ELR (cell line): ENCODE data around the gene DMRT3.

Source experiments
- DNase-seq: peaks from one replicate; pipeline ENCODE4 v3.0.0-alpha.2; 2015; ENCODE audit warnings: low read depth

Gene DMRT3

DNA sequence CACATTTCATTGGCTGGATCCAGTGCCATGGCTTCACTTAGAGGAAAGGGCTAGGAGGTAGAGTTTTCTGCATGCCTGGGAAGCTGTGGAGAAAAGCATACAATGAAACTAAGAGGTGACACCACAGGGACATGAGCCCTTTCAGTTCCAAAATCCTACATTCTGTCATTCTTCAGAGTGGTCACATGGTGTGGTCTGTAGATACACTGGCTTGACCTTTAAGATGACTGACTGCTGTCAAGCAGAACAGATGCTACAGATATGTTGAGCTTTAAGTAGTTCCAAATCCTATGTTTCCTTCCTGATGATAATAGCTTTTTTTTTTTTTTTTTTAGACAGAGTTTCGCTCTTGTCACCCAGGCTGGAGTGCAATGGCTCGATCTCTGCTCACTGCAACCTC lies 26.2 kb downstream of the DMRT3 start:
- DNase-seq: no peak

DNA sequence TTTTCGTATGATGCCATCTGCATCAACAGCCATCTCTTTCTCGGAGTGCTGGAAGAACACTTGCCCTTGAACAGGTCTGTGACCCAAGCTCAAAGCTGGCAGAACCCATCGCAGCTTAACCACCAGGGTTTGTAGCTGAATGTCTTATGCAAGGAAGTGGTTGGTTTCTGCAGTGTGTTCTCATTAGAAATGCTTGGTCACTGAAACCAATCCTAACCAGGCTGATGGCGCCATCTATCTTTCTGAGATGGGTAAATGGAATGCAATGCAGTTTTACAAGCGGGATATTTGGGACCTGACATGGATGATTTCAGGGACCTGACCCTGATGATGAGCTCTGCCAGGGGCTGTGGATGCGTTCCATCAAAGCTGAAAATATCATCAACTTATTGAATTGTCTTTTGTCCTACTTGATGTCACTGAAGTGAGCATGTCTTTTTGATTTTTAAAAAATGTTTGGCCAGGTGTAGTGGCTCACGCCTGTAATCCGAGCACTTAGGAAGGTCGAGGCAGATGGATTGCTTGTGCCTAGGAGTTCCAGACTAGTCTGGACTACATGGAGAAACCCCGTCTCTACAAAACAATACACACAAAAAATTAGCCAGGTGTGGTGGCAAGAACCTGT lies 28.7 kb downstream of the DMRT3 start:
- DNase-seq: peak; percentile 59

DNA sequence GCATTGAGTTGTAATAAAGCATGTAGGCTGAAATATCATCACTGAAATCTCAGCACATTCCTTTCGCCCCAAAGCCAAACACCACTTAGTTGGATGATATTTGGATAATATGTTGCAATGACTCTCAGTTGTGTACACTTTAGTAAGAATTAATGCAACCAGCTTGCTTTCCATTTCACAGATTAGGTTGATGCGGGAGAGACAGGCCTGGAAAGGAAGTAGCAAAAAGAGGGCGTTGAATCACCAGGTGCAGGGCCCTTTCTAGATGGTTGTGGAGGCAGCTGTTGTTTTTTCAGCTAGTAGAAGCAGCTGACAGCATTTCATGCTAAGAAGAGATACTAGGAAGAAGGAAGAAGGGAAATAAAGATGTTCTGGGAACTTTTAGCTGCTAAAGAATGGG lies 30.9 kb downstream of the DMRT3 start:
- DNase-seq: no peak

DNA sequence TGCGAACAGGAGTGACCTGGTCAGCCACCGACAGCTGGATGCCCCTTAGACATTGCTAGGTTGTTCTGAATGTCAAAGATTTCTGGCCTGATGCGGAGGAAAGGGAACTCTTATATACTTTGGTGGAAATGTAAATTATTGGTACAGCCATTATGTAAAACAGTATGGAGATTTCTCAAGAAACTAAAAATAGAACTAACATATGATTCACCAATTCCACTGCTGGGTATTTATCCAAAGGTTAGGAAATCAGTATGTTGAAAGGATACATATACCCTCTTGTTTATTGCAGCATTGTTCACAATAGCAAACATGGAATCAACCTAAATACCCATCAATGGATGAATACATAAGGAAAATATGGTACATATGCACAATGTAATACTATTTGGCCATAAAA lies 31.8 kb downstream of the DMRT3 start:
- no peak for DNase-seq

DNA sequence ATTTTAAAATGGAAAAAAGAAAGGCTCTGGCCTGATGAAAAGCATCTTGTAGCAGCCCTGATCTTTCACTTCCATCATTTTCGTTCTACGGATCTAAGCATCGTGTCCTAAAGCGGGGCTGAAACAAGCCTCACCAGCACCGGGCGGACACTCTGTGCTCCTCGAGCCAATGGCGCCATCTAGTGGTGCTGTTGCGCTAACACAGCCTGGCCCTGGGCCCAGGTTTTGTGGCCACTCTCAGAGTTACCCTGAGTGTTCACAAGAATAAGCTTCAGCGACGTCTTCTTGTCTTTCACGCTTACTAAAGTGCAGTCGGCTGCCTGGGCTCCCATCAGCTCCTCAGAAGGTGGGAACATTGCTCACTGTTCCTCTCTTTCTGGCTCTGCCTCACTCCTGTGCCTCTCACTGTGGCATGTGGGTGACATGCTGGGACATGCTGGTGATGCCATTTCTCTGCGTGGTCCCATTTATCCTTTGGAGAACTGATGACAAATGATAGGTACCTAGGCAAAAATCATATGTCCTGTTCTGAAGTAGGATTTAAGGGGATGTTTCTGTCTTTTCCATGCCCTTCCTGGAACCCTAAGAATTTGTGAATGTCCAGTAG lies 32.7 kb downstream of the DMRT3 start:
- peak; percentile 68 for DNase-seq

DNA sequence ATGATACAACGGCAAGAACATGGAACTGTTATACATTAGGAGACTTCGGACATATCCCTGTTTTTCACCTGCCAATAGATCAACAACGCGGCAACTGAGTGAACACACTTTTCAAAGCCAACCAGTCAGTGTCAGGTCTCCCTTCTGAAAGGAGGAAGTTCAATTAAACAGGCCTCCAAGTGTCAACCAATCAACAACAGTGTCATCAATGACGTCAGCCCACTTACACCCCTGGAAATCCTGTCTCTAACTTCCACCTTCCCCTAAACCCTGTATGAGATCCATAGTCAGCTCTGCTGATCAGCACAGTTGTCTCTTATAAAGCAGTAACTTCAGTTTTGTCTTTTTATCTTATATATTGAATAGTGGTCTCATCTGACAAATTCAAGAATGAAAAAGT lies 36.6 kb downstream of the DMRT3 start:
- no peak for DNase-seq

DNA sequence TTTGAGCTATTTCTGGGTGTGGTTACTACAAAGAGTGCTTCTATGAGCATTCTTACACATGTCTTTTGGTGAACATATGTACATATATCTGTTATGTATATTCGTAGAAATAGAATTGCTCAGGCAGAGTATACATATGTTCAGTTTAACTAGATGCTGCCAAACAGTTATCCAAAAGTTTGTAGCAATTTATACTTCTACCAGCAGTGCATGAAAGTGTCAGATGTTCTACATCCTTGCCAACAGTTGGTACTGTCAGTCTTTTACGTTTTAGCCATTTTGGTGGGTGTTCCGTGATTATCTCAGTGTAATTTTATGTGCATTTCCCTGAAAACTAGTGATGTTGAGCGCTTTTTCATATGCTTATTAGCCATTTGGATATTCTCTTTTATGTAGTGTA lies 37.8 kb downstream of the DMRT3 start:
- DNase-seq: no peak

DNA sequence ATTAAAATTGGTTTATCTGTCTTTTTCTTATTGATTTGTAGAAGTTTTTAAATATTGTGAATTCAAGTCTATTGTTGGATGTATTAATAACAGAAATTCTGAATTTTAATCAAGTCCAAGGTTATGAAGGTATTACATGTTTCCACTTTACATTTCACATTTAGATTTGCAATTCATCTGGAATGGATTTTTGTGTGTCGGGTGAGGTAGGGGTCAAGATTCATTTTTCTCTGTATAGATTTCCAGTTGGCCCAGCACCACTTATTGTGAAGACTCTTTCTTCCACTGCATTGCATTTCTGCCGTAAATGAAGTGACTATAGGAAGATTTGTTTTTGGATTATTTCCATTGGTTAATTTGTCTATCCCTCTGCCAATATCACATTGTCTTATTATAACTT lies 38.2 kb downstream of the DMRT3 start:
- DNase-seq: no peak

DNA sequence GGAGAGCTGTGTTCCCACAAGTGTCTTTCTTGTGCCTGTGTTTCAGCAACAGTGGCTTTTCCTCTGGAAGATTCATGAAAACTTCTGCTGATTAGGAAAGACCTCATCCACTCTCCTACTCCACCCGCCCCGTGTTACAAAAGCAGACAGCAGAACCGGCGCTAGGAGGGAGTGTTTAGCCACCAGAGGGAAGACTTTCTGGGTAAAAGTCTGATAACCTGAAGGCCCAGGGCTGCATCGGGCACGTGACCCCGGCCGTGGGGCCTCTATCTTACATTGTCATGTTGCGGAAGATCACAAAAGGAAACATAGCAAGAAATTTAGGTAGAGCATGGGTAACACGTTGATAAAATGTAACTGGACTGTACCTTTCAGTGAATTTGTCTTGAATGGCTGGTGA lies 41.7 kb downstream of the DMRT3 start:
- peak; percentile 20 for DNase-seq

DNA sequence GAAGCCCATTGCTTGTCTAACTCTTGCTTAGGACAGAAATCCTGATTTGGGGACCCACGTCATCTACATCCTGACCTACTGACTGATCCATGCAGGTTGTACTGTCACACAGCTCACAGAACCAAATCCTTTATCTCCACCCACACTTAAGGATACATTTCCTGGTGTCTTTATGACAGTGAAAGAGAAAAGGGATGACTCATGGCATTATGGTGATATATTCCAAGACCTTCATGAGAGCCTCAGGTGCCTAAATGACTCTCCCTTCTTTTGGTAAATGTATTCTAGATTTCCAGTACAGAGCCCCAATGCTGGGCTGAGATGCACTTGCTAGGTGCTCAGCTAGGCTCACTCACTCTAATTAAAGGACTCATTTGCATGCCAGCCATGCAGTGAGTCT lies 47.7 kb downstream of the DMRT3 start:
- DNase-seq: no peak

DNA sequence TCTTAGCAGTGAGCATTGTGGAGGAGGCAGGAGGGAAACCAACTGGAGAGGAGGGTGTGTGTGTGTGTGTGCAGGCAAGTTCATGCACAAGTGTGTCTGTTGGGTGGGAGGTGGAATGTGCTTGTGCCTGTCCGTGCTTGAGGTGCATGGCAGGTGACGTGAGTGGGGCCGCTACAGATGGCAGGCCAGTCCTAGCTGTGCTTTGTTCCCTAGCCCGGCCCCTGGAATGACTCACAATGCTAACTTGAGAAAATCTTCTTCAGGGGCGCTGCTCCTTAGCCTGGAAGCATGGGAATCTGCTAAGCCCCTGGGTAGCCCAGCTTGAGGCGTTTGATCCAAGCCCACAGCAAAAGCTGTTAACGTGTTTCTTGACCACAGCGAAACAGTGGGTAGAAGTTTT lies 48.7 kb downstream of the DMRT3 start:
- no peak for DNase-seq

DNA sequence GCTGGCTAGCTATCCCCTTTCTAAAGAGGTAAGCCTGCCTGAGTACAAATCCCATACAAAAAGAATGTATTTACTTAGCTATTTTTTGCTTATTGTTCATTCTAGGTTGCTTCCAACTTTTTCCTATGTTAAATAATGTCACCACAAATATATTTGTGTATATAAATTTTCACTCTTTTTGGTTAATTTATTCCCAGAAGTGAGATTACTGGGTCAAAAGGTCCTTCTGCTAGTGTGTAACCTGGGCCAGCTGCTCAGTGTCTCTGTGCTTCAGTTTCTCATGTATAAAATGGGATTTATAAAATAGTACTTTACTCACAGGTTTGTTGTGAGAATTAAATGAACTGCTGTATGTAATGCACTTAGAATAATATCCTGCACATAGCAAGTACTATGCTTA lies 49.8 kb downstream of the DMRT3 start:
- no peak for DNase-seq

DNA sequence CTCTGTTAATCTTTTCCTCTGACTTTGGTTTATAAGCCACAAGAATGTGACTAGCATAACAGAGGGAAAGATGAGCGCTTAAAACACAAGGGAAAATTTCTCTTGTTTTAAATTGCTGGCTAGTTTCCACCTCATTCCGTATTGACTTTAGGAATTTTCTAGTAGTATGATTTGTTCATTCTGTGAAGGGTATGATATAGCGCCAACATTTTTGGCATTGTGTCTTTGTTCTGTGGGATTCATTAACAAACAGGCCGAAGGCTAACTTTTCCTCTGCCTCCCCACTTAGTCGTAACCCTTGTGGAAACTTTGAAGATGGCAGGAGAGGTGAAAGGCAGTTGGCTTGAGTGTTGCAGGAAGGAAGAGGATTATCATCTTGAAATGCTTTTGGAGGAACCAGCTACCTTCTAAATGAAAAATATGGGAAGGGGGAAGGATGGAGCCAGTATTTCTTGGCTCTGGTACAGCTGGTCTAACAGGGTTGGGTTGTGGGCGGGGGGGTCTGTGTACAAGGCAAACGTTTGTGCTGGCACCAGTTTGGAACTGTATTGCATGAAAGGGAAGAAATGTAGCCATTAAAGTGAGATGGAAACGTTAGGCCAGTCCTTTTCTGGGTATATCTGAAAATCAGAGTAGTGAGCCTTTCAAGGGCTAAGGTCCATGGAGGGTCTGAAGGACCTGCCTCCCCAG lies 52.2 kb downstream of the DMRT3 start:
- DNase-seq: no peak

DNA sequence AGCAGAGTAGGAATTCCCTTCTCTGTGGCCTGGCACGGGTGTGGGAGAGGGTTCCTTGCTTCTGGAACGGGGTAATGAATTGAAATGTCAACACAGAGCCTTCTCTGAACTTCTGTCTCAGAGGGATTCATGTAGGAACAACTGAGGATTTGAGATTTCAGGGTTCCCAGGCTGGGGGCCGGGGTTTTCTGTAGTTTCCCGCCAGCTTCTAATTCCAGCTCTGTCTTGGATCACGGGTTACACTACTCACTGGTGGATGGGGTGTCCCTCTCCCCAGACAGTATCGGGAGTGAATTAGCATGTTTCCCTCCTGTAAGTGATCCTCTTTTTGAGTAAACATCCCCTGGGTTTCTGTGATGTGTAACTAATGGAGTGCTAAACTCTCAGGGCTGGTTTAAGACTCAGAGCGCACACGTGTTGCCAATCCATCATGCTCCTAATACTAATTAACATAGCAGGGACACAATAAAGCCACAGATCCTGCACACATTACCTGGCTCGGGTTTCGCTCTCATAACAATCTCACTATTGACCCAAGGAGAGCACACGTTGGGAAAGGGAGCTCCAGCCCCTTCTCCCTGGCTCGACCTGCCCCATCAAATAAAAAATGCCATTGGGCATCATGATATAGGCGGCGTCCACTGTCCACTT lies 55.6 kb downstream of the DMRT3 start:
- no peak for DNase-seq

DNA sequence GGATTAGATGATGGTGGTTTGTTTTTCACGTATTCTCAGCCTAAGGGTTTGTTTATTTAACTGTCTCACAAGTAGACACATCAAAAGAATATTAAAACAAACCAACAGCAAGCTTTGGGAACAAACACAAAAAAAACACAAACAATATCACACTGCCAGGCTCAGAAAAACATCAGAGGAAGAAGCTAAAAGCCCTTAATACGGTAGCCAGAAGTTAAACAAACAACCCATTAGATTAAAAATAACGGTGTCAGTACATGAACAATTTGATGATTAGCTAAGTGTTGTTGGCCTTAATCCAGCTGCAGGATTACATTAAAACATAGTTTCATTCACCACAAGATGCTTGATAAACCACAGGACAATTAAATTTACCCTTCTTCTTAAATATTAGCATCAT lies 57.8 kb downstream of the DMRT3 start:
- no peak for DNase-seq

DNA sequence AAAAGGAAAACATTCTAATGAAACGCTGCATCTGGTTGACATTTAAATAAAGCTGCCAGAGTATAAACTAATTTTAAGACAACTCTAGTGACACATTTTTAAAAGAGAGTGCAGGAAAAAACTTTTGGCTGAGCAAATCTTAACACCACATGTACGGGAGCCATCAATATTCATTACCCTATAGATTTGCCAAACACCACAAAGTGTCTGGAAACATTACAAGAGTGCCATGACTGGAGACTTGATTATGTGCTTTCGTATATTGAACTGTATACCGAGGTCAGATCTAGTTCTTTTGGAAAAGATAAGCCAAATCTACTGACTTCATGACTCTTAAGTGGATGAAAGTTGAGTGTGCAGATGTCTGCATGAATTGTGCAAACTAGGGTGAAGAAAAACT lies 63.1 kb downstream of the DMRT3 start:
- no peak for DNase-seq
